GM18867 (cell line): ENCODE results near the gene ARHGAP22.

ENCODE experiments used
- ATAC-seq: cut with Tn5 transposase; IDR thresholded peaks from one replicate; pipeline ENCODE4 v1.9.1; 2021; ENCODE audit warnings: mild to moderate bottlenecking, moderate library complexity; ENCODE audit not compliant: unreplicated experiment

The ARHGAP22 gene

GRCh38 chr10:48589266-48589665 lies 15.6 kb downstream of the ARHGAP22 start:
- ATAC-seq: no peak

GRCh38 chr10:48587819-48588218 lies 17.1 kb downstream of the ARHGAP22 start:
- no peak for ATAC-seq

GRCh38 chr10:48587101-48587500 lies 17.8 kb downstream of the ARHGAP22 start:
- no peak for ATAC-seq

- no peak for ATAC-seq
Observed at GRCh38 chr10:48582970-48583369, 21.9 kb downstream of the ARHGAP22 start.

GRCh38 chr10:48580236-48580635 lies 24.6 kb downstream of the ARHGAP22 start:
- ATAC-seq: no peak

- ATAC-seq: no peak
Observed at GRCh38 chr10:48579251-48579960, 25.5 kb downstream of the ARHGAP22 start.

- no peak for ATAC-seq
Observed at GRCh38 chr10:48577158-48577557, 27.7 kb downstream of the ARHGAP22 start.

GRCh38 chr10:48576501-48576900 lies 28.4 kb downstream of the ARHGAP22 start:
- no peak for ATAC-seq

- no peak for ATAC-seq
Observed at GRCh38 chr10:48575901-48576300, 29.0 kb downstream of the ARHGAP22 start.

- ATAC-seq: peak; percentile 18
Observed at GRCh38 chr10:48574817-48575380, 30.0 kb downstream of the ARHGAP22 start.

- ATAC-seq: peak; percentile 49
Observed at GRCh38 chr10:48574322-48574796, 30.5 kb downstream of the ARHGAP22 start.

GRCh38 chr10:48573045-48573444 lies 31.8 kb downstream of the ARHGAP22 start:
- no peak for ATAC-seq

GRCh38 chr10:48572414-48572813 lies 32.5 kb downstream of the ARHGAP22 start:
- no peak for ATAC-seq

- no peak for ATAC-seq
Observed at GRCh38 chr10:48568546-48568945, 36.3 kb downstream of the ARHGAP22 start.

GRCh38 chr10:48568131-48568530 lies 36.7 kb downstream of the ARHGAP22 start:
- ATAC-seq: no peak

GRCh38 chr10:48567346-48567745 lies 37.5 kb downstream of the ARHGAP22 start:
- ATAC-seq: no peak

GRCh38 chr10:48564466-48565160 lies 40.3 kb downstream of the ARHGAP22 start:
- no peak for ATAC-seq

- no peak for ATAC-seq
Observed at GRCh38 chr10:48557511-48558123, 47.3 kb downstream of the ARHGAP22 start.

GRCh38 chr10:48556713-48557112 lies 48.2 kb downstream of the ARHGAP22 start:
- ATAC-seq: no peak

- no peak for ATAC-seq
Observed at GRCh38 chr10:48556065-48556464, 48.8 kb downstream of the ARHGAP22 start.

GRCh38 chr10:48555310-48556042 lies 49.4 kb downstream of the ARHGAP22 start:
- ATAC-seq: no peak
